ENCODE results near the gene PACSIN2. TPM values are rescaled to one million over a fixed set of nuclear protein-coding genes. Genes with fewer than 3 reads are reported as not detected.

PACSIN2 gene
- total RNA-seq, 1 donor from 2014 or later = 93.7 TPM

DNA sequence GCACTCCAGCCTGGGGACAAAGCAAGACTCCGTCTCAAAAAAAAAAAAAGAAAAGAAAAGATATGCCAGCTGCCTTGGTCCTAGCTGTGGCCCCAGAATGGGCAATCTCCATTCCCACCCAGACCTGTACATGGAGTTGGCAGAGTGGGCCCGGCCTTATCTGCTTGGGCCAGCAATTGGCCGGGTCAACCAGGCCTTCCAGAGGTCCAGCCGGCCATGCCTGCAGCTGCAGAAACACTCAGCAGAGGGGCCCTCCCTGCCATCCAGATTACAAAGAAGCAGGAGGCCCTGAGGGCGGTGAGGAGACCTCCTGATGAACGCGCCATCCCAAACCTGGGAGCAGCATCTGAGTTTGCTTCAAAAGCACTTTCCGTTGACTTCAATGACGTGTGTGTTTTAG, 131.0 kb downstream of the PACSIN2 start:
- Mint-ChIP-seq H3K36me3 (ENCODE audit: low read depth, unreplicated experiment) (peaks cover 38% of the 10 kb centered on the region), H3K27me3 (ENCODE audit: unreplicated experiment) (peaks cover 5% of the 10 kb centered on the region), H3K4me3 (ENCODE audit: unreplicated experiment) (no peak overlapping the region), H3K27ac (ENCODE audit: unreplicated experiment) (no peak overlapping the region), H3K9me3 (ENCODE audit: unreplicated experiment) (no peaks in the 10 kb centered on the region), H3K4me1 (ENCODE audit: unreplicated experiment) (no peaks in the 10 kb centered on the region)
- TF ChIP-seq, protein P1, sequence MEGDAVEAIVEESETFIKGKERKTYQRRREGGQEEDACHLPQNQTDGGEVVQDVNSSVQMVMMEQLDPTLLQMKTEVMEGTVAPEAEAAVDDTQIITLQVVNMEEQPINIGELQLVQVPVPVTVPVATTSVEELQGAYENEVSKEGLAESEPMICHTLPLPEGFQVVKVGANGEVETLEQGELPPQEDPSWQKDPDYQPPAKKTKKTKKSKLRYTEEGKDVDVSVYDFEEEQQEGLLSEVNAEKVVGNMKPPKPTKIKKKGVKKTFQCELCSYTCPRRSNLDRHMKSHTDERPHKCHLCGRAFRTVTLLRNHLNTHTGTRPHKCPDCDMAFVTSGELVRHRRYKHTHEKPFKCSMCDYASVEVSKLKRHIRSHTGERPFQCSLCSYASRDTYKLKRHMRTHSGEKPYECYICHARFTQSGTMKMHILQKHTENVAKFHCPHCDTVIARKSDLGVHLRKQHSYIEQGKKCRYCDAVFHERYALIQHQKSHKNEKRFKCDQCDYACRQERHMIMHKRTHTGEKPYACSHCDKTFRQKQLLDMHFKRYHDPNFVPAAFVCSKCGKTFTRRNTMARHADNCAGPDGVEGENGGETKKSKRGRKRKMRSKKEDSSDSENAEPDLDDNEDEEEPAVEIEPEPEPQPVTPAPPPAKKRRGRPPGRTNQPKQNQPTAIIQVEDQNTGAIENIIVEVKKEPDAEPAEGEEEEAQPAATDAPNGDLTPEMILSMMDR (IDR thresholded peaks at IDR 0.05; ENCODE audit: unreplicated experiment) = no peak
- no peak for DNase-seq (ENCODE audit: low spot score)

GRCh38 chr22:42883121-42883520, 131.8 kb downstream of the PACSIN2 start:
- TF ChIP-seq, protein P1 (IDR thresholded peaks at IDR 0.05; ENCODE audit: unreplicated experiment) = no peak
- Mint-ChIP-seq H3K27me3 (ENCODE audit: unreplicated experiment) (peaks cover 5% of the 10 kb centered on the region), H3K36me3 (ENCODE audit: low read depth, unreplicated experiment) (peaks cover 31% of the 10 kb centered on the region), H3K4me1 (ENCODE audit: unreplicated experiment) (no peaks in the 10 kb centered on the region), H3K27ac (ENCODE audit: unreplicated experiment) (no peak overlapping the region), H3K9me3 (ENCODE audit: unreplicated experiment) (no peaks in the 10 kb centered on the region), H3K4me3 (ENCODE audit: unreplicated experiment) (peak overlapping the region; percentile 0)
- DNase-seq (ENCODE audit: low spot score) = no peak

DNA sequence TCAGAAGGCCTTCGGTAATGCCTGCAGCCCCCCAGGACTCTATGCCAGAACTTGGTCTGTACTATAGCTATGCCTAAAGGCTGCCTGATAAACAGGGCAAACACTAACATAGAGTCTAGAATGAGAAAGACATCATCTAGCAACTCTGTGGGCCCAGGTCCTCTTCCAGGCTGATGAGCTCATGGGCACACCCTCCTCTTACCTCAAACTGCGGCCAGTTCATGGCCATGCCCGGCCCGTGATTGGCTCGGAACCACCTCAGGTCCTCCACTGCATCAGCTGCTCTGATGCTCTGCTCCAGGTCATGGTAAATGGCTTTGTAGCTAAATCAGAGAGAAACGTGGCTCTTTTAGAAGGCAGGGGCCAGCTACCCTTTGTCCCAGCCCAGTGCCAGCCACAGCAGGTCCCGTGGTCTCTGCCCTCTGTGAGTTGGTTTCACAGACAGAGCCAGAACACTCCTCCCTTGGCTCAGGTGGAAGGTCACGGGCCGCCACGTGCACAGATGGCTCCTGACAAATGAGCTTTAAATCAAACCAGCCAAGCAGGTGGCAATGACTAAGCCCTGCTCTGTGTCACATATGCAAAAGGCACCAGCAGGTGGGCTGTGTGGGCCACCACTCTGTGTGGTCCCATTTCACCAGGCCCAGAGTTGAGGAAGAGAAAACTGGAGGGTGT, 132.8 kb downstream of the PACSIN2 start:
- H3K27ac Mint-ChIP-seq (ENCODE audit: unreplicated experiment) = no peak overlapping the region
- DNase-seq (ENCODE audit: low spot score) = no peak
- no peaks in the 10 kb centered on the region for H3K9me3 Mint-ChIP-seq (ENCODE audit: unreplicated experiment)
- no peak overlapping the region for H3K4me3 Mint-ChIP-seq (ENCODE audit: unreplicated experiment)
- peaks cover 5% of the 10 kb centered on the region for H3K27me3 Mint-ChIP-seq (ENCODE audit: unreplicated experiment)
- TF ChIP-seq, protein P1 (IDR thresholded peaks at IDR 0.05; ENCODE audit: unreplicated experiment) = no peak
- peaks cover 21% of the 10 kb centered on the region for H3K36me3 Mint-ChIP-seq (ENCODE audit: low read depth, unreplicated experiment)
- H3K4me1 Mint-ChIP-seq (ENCODE audit: unreplicated experiment) = no peaks in the 10 kb centered on the region

- no peak overlapping the region for H3K4me3 Mint-ChIP-seq (ENCODE audit: unreplicated experiment)
- peaks cover 21% of the 10 kb centered on the region for H3K36me3 Mint-ChIP-seq (ENCODE audit: low read depth, unreplicated experiment)
- H3K4me1 Mint-ChIP-seq (ENCODE audit: unreplicated experiment) = no peaks in the 10 kb centered on the region
- H3K9me3 Mint-ChIP-seq (ENCODE audit: unreplicated experiment) = no peaks in the 10 kb centered on the region
- TF ChIP-seq, protein P1 (IDR thresholded peaks at IDR 0.05; ENCODE audit: unreplicated experiment) = no peak
- H3K27ac Mint-ChIP-seq (ENCODE audit: unreplicated experiment) = no peak overlapping the region
- peaks cover 5% of the 10 kb centered on the region for H3K27me3 Mint-ChIP-seq (ENCODE audit: unreplicated experiment)
- DNase-seq (ENCODE audit: low spot score) = no peak
These were observed 133.7 kb downstream of the PACSIN2 start for GRCh38 chr22:42881298-42881697.

GRCh38 chr22:42880815-42881214, 134.1 kb downstream of the PACSIN2 start:
- peaks cover 5% of the 10 kb centered on the region for H3K27me3 Mint-ChIP-seq (ENCODE audit: unreplicated experiment)
- no peak overlapping the region for H3K27ac Mint-ChIP-seq (ENCODE audit: unreplicated experiment)
- TF ChIP-seq, protein P1 (IDR thresholded peaks at IDR 0.05; ENCODE audit: unreplicated experiment) = no peak
- no peak overlapping the region for H3K4me3 Mint-ChIP-seq (ENCODE audit: unreplicated experiment)
- peaks cover 21% of the 10 kb centered on the region for H3K36me3 Mint-ChIP-seq (ENCODE audit: low read depth, unreplicated experiment)
- H3K9me3 Mint-ChIP-seq (ENCODE audit: unreplicated experiment) = no peaks in the 10 kb centered on the region
- no peak for DNase-seq (ENCODE audit: low spot score)
- H3K4me1 Mint-ChIP-seq (ENCODE audit: unreplicated experiment) = no peaks in the 10 kb centered on the region

Data from endothelial cell (in vitro differentiated cells).